ENCODE data around the gene PARM1. TPM values are rescaled to one million over a fixed set of nuclear protein-coding genes. Genes with fewer than 3 reads are reported as not detected.

Gene PARM1
- total and polyA plus RNA-seq, 2 experiments from 2014 or later, result 107 to 154 TPM

DNA sequence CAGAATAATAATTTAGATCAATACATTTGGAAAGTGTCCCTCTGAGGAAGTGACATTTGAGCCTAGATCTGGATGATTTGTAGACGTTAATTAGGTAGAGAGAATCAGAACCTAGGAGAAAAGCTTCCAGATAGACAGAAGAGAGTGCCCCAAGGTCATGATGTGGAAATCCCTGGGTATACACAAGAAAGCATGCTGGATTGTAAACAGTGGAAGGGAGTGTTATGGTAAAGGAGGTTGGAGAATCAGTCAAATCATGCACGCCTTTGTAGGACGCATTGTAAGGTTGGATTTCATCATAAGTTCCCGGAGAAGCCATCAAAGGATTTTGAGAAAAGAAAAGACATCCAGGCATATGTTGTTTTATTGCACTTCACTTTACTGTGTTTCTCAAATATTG, 156.3 kb downstream of the PARM1 start:
- H3K4me3 ChIP-seq, result no peak overlapping the region
- H3K36me3 ChIP-seq (replicated peaks; ENCODE audit: insufficient read depth, low read depth), result no peaks in the 10 kb centered on the region
- no peak overlapping the region for H3K4me2 ChIP-seq
- TF ChIP-seq EZH2 (IDR thresholded peaks at IDR 0.05; ENCODE audit: borderline replicate concordance), result no peak
- H2AFZ ChIP-seq, result no peak overlapping the region
- WGBS (ENCODE audit: low lambda C conversion rate, missing lambda C conversion rate), result 66% methylated on average over 4 of the region's 4 CpGs
- H3K27ac ChIP-seq, result no peak overlapping the region
- H3K79me2 ChIP-seq, result no peaks in the 10 kb centered on the region
- no peaks in the 10 kb centered on the region for H3K4me1 ChIP-seq (ENCODE audit: insufficient read depth)
- H3K9me3 ChIP-seq (ENCODE audit: low read depth), result no peaks in the 10 kb centered on the region
- no peaks in the 10 kb centered on the region for H3K9me2 ChIP-seq (replicated peaks; ENCODE audit: insufficient read depth)
- H4K20me1 ChIP-seq (ENCODE audit: insufficient read depth, poor library complexity, severe bottlenecking), result no peaks in the 10 kb centered on the region
- no peaks in the 10 kb centered on the region for H3K27me3 ChIP-seq
- no peak for DNase-seq (ENCODE audit: low spot score)

DNA sequence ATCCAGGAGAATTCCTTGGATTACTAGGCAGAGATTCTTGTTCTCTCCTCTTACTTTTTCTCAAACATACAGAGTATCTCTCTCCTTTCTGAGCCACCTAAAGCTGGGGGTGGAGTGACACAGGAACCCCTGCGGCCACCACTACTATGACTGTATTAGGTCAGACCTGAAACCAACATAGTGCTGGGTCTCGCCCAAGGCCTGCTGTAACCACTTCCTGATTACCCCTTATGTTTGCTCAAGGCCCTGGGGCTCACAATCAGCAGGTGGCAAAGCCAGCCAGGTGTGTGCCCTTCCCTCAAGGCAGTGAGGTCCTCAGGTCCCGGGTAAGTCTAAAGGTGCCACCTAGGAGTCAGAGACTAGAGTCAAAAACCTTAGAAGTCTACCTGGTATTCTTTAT, 166.4 kb downstream of the PARM1 start:
- no peaks in the 10 kb centered on the region for H3K27me3 ChIP-seq
- no peak overlapping the region for H3K27ac ChIP-seq
- H4K20me1 ChIP-seq (ENCODE audit: insufficient read depth, poor library complexity, severe bottlenecking), result no peaks in the 10 kb centered on the region
- no peak overlapping the region for H3K4me3 ChIP-seq
- WGBS (ENCODE audit: low lambda C conversion rate, missing lambda C conversion rate), result 92% methylated on average over 3 of the region's 3 CpGs
- H3K79me2 ChIP-seq, result no peaks in the 10 kb centered on the region
- H3K4me2 ChIP-seq, result no peak overlapping the region
- no peak overlapping the region for H2AFZ ChIP-seq
- no peaks in the 10 kb centered on the region for H3K9me2 ChIP-seq (replicated peaks; ENCODE audit: insufficient read depth)
- peaks cover 4% of the 10 kb centered on the region for H3K4me1 ChIP-seq (ENCODE audit: insufficient read depth)
- no peaks in the 10 kb centered on the region for H3K9me3 ChIP-seq (ENCODE audit: low read depth)
- TF ChIP-seq EZH2 (IDR thresholded peaks at IDR 0.05; ENCODE audit: borderline replicate concordance), result no peak
- TF ChIP-seq, protein P1, sequence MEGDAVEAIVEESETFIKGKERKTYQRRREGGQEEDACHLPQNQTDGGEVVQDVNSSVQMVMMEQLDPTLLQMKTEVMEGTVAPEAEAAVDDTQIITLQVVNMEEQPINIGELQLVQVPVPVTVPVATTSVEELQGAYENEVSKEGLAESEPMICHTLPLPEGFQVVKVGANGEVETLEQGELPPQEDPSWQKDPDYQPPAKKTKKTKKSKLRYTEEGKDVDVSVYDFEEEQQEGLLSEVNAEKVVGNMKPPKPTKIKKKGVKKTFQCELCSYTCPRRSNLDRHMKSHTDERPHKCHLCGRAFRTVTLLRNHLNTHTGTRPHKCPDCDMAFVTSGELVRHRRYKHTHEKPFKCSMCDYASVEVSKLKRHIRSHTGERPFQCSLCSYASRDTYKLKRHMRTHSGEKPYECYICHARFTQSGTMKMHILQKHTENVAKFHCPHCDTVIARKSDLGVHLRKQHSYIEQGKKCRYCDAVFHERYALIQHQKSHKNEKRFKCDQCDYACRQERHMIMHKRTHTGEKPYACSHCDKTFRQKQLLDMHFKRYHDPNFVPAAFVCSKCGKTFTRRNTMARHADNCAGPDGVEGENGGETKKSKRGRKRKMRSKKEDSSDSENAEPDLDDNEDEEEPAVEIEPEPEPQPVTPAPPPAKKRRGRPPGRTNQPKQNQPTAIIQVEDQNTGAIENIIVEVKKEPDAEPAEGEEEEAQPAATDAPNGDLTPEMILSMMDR (IDR thresholded peaks at IDR 0.05; ENCODE audit: poor library complexity), result no peak
- H3K36me3 ChIP-seq (replicated peaks; ENCODE audit: insufficient read depth, low read depth), result no peaks in the 10 kb centered on the region
- no peak for DNase-seq (ENCODE audit: low spot score)

Other genes starting within 250 kb of the PARM1 start
- 1.7 and 2.5 TPM in 2 replicates for gene BTC, start 138.6 kb upstream of the PARM1 start, total RNA-seq
- 0.21 and 2.0 TPM in 2 replicates for gene BTC, start 138.6 kb upstream of the PARM1 start, polyA plus RNA-seq

Measured in hepatocyte (in vitro differentiated cells).